GM12874 (cell line): ENCODE results near the gene NRXN3.

Experiments used
- CTCF ChIP-seq: IDR thresholded peaks from 2 replicates; pipeline ENCODE4 v1.5.1; 2011; ENCODE audit warnings: low read depth, mild to moderate bottlenecking, control low read depth, low read length, moderate library complexity; ENCODE audit not compliant: insufficient read depth

NRXN3 gene

DNA sequence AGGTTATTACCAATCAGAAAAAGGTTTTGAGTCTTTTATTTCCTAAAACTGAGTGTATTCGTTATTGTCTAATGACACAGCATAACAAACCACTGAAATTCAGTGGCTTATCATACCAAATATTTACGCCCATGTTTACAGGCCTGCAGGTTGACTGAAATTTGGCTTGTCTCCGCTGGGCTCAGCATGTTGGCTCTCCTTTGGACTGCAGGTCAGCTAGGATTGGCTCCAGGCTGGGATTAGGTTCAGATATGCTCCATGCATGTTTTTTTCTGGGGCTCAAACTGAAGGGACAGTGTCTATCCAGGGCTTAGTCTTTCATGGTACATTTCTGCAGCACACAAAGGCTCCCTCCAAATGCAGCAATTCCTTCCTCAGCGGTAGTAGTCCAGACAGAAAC lies 1471.2 kb downstream of the NRXN3 start:
- TF ChIP-seq CTCF = no peak

DNA sequence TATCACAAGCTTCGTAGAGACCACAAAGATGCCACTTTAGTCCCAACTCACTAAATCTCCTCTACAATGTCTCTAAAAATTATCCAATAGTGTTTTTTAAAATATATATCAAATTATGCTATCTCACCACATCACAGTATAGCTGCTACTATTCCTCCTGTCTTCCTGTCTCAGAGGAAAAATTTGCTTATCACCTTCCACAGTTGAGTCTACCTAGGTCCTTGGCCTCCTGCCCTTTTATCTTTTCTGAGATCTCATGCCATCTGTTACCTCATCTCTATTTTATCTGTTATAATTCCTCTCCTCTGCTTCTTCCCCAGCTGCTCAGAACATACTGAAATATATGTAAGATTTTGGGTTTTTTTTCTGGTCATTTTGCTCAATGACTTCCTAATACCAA lies 1473.0 kb downstream of the NRXN3 start:
- no peak for TF ChIP-seq CTCF

GRCh38 chr14:79645753-79646362 lies 1475.7 kb downstream of the NRXN3 start:
- no peak for TF ChIP-seq CTCF

GRCh38 chr14:79649856-79650255 lies 1479.7 kb downstream of the NRXN3 start:
- TF ChIP-seq CTCF = no peak

GRCh38 chr14:79652513-79653307 lies 1482.5 kb downstream of the NRXN3 start:
- no peak for TF ChIP-seq CTCF

DNA sequence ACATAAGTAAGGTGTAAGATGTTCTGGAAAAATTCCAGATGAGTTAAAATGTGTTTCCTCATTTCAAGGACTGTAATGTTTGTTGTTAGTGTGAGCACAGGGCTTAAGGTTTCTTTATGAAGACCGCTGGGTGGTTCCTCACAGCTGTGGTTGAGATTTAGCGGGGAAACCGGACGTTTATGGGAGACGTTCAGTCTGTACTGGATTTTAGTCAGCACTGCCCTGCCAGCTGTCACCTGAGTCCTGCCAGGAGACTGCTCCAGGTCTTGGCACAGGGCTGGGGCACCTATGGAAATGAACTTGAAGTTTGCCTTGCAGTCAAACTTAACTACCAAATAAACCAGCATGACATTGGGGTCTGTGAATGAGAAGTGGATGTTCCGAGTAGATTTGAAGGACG lies 1485.9 kb downstream of the NRXN3 start:
- no peak for TF ChIP-seq CTCF

DNA sequence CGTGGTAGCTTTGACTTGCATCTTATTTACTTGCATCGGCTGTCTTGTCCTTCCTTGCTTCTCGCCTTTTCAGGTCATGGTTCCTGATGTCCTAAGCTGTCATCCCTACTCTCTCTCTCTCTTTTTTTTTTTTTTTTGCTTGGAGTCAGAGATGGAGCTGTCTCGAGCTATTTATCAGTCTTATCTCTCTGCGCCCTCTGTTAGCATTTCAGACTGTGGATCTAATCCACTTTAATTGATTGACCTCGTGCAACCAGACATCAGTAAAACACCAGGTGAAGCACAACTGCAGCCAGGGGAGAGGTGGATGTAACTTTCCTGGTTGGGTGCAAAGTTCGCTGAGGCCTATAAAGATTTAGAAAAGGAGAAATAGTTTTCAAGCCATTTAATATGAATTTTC lies 1486.3 kb downstream of the NRXN3 start:
- no peak for TF ChIP-seq CTCF
